ENCODE data around the gene ZP1. TPM values are rescaled to one million over a fixed set of nuclear protein-coding genes. Genes with fewer than 3 reads are reported as not detected.

The ZP1 gene
- total RNA-seq, 2 donors from 2014 or later: 0.35 TPM; not detected in 1

- no peak overlapping the region for H3K27ac ChIP-seq
- H3K9ac ChIP-seq (ENCODE audit: low read depth in 2 of 2, low read length in 2 of 2): no peak overlapping the region
- no peak for DNase-seq
Observed at GRCh38 chr11:60918939-60919265, 51.6 kb downstream of the ZP1 start.

GRCh38 chr11:60919320-60919719, 52.0 kb downstream of the ZP1 start:
- H3K4me3 ChIP-seq: no peak overlapping the region
- peaks cover 22% of the 10 kb centered on the region for H3K36me3 ChIP-seq
- H3K9ac ChIP-seq (ENCODE audit: low read depth in 2 of 2, low read length in 2 of 2): no peak overlapping the region
- intact Hi-C loops (cut with DNase I): no loop called here
- DNase-seq: no peak
- no peaks in the 10 kb centered on the region for H3K9me3 ChIP-seq
- no peak for TF ChIP-seq CTCF (IDR thresholded peaks at IDR 0.05)
- peaks cover 4% of the 10 kb centered on the region for H3K4me1 ChIP-seq
- H3K27me3 ChIP-seq: no peaks in the 10 kb centered on the region
- H3K27ac ChIP-seq: no peak overlapping the region

More at GRCh38 chr11:60918939-60919265, 51.6 kb downstream of the ZP1 start:
- Histone ChIP-seq H3K4me3 (no peak overlapping the region), H3K36me3 (peaks cover 22% of the 10 kb centered on the region), H3K4me1 (peaks cover 4% of the 10 kb centered on the region), H3K9me3 (no peaks in the 10 kb centered on the region), H3K27me3 (no peaks in the 10 kb centered on the region)
- TF ChIP-seq CTCF (IDR thresholded peaks at IDR 0.05): no peak
- intact Hi-C loops (cut with DNase I): no loop called here

GRCh38 chr11:60919956-60920355, 52.6 kb downstream of the ZP1 start:
- Histone ChIP-seq H3K9me3 (no peaks in the 10 kb centered on the region), H3K4me3 (no peak overlapping the region), H3K36me3 (peaks cover 22% of the 10 kb centered on the region), H3K9ac (ENCODE audit: low read depth in 2 of 2, low read length in 2 of 2) (no peak overlapping the region), H3K27ac (no peak overlapping the region), H3K27me3 (peaks cover 4% of the 10 kb centered on the region), H3K4me1 (peaks cover 4% of the 10 kb centered on the region)
- intact Hi-C loops (cut with DNase I): loop anchor here (5.0 kb wide), 1 partner anchor 202 kb away; no protein-coding TSS in a partner anchor
- no peak for DNase-seq
- TF ChIP-seq CTCF (IDR thresholded peaks at IDR 0.05): no peak

GRCh38 chr11:60921259-60921658, 53.9 kb downstream of the ZP1 start:
- H3K4me1 ChIP-seq: no peaks in the 10 kb centered on the region
- TF ChIP-seq CTCF (IDR thresholded peaks at IDR 0.05): no peak
- no peak overlapping the region for H3K27ac ChIP-seq
- peaks cover 11% of the 10 kb centered on the region for H3K27me3 ChIP-seq
- DNase-seq: no peak
- H3K9me3 ChIP-seq: no peaks in the 10 kb centered on the region
- no peak overlapping the region for H3K4me3 ChIP-seq
- intact Hi-C loops (cut with DNase I): loop anchor here (5.0 kb wide), 1 partner anchor 201 kb away; no protein-coding TSS in a partner anchor
- H3K9ac ChIP-seq (ENCODE audit: low read depth in 2 of 2, low read length in 2 of 2): no peak overlapping the region
- H3K36me3 ChIP-seq: peaks cover 22% of the 10 kb centered on the region

- Histone ChIP-seq H3K27ac (no peak overlapping the region), H3K4me1 (no peaks in the 10 kb centered on the region), H3K9me3 (no peaks in the 10 kb centered on the region), H3K36me3 (peaks cover 22% of the 10 kb centered on the region), H3K9ac (ENCODE audit: low read depth in 2 of 2, low read length in 2 of 2) (no peak overlapping the region), H3K27me3 (peaks cover 11% of the 10 kb centered on the region), H3K4me3 (no peak overlapping the region)
- intact Hi-C loops (cut with DNase I): loop anchor here (5.0 kb wide), 1 partner anchor 200 kb away; no protein-coding TSS in a partner anchor
- TF ChIP-seq CTCF (IDR thresholded peaks at IDR 0.05): no peak
- no peak for DNase-seq
Observed at GRCh38 chr11:60921777-60922335, 54.5 kb downstream of the ZP1 start.

Data from colonic mucosa (tissue), 4 donors.